IMR-90 (cell line): Measurements from ENCODE around the gene KIF6. TPM values are rescaled to one million over a fixed set of nuclear protein-coding genes. Genes with fewer than 3 reads are reported as not detected.

Experiments used
- ATAC-seq: fragments of 200-7000 bp; cut with Tn5 transposase; 2 replicates; pipeline ENCODE4 v1.9.1; 2020; ENCODE audit warnings: low read depth, mild to moderate bottlenecking, moderate library complexity
- BruUV-seq: library from RNA; stranded (reverse); fragments of 400-500 nt; replicated peaks from 2 replicates; lab custom pipeline; 2021; lab: Mats Ljungman, UMichigan
- CTCF ChIA-PET: fragments of 300-600 bp; formaldehyde crosslinking; extraction: SDS; loops from one replicate; lab custom pipeline; 2021; ENCODE audit warnings: antibody characterized with exemption; lab: Yijun Ruan, JAX
- POLR2A ChIA-PET: fragments of 300-600 bp; sonication (Branson Sonifier 250); formaldehyde crosslinking; loops from one replicate; lab custom pipeline; 2022; ENCODE audit warnings: antibody characterized with exemption; ENCODE audit not compliant: unreplicated experiment; lab: Charles Lee
- DNase-seq: peaks from one replicate; pipeline ENCODE4 v3.0.0; 2013
- H2AFZ ChIP-seq: replicated peaks from 2 replicates; pipeline ENCODE3; 2013; ENCODE audit warnings: low read length, mild to moderate bottlenecking; ENCODE audit not compliant: poor library complexity
- H2AK5ac ChIP-seq: 2 replicates; pipeline ENCODE4 v1.6.1; 2013; ENCODE audit warnings: low read depth, low read length, inconsistent platforms
- H2AK9ac ChIP-seq: replicated peaks from 2 replicates; pipeline ENCODE3; 2013; ENCODE audit warnings: mild to moderate bottlenecking, low read depth, low read length, moderate library complexity; ENCODE audit not compliant: poor library complexity
- H2BK120ac ChIP-seq: 2 replicates; pipeline ENCODE4 v1.6.1; 2013; ENCODE audit warnings: low read depth, low read length, inconsistent platforms
- H2BK15ac ChIP-seq: 3 replicates; pipeline ENCODE4 v1.6.1; 2013; ENCODE audit warnings: low read depth, low read length, inconsistent platforms
- H2BK20ac ChIP-seq: 2 replicates; pipeline ENCODE4 v1.6.1; 2013; ENCODE audit warnings: low read depth, mild to moderate bottlenecking, inconsistent platforms, low read length, moderate library complexity
- H2BK5ac ChIP-seq: 2 replicates; pipeline ENCODE4 v1.6.1; 2013; ENCODE audit warnings: mild to moderate bottlenecking, low read depth, low read length, inconsistent platforms; ENCODE audit not compliant: poor library complexity, severe bottlenecking
- H3K14ac ChIP-seq: replicated peaks from 2 replicates; pipeline ENCODE4 v1.6.1; 2013; ENCODE audit warnings: low read depth, low read length, inconsistent platforms
- H3K18ac ChIP-seq: 2 replicates; pipeline ENCODE4 v1.6.1; 2013; ENCODE audit warnings: low read depth, low read length, control low read depth
- H3K23ac ChIP-seq: 2 replicates; pipeline ENCODE4 v1.6.1; 2013; ENCODE audit warnings: low read depth, low read length, inconsistent platforms
- H3K27ac ChIP-seq: 2 replicates; pipeline ENCODE4 v1.5.1; 2013; ENCODE audit warnings: mild to moderate bottlenecking, control low read depth, low read length; ENCODE audit not compliant: insufficient read depth
- H3K27me3 ChIP-seq: 2 replicates; pipeline ENCODE4 v1.6.1; 2013; ENCODE audit warnings: low read length; ENCODE audit not compliant: control insufficient read depth, insufficient read depth
- H3K36me3 ChIP-seq: 2 replicates; pipeline ENCODE4 v1.6.1; 2013; ENCODE audit warnings: low read length, mixed read lengths; ENCODE audit not compliant: control insufficient read depth, insufficient read depth
- H3K4ac ChIP-seq: 2 replicates; pipeline ENCODE4 v1.6.1; 2013; ENCODE audit warnings: low read depth, low read length, inconsistent platforms
- H3K4me1 ChIP-seq: 2 replicates; pipeline ENCODE4 v1.6.1; 2013; ENCODE audit warnings: low read length, mixed read lengths; ENCODE audit not compliant: control insufficient read depth, insufficient read depth
- H3K4me2 ChIP-seq: 2 replicates; pipeline ENCODE4 v1.6.1; 2013; ENCODE audit warnings: low read depth, mild to moderate bottlenecking, control low read depth, low read length, moderate library complexity
- H3K4me3 ChIP-seq: 2 replicates; pipeline ENCODE4 v1.5.1; 2013; ENCODE audit warnings: low read depth, mild to moderate bottlenecking, control low read depth, low read length, moderate library complexity; ENCODE audit not compliant: insufficient read depth
- H3K56ac ChIP-seq: 2 replicates; pipeline ENCODE4 v1.6.1; 2013; ENCODE audit warnings: low read length, inconsistent platforms; ENCODE audit not compliant: insufficient read depth; ENCODE audit errors: extremely low read depth
- H3K79me1 ChIP-seq, 2 experiments: 2 replicates each; pipeline ENCODE4 v1.6.1; 2013; ENCODE audit warnings: low read length in 2 of 2, inconsistent platforms in 1 of 2, low read depth in 1 of 2
- H3K9ac ChIP-seq: 2 replicates; pipeline ENCODE4 v1.6.1; 2013; ENCODE audit warnings: low read depth, low read length, control low read depth
- H3K9me1 ChIP-seq: 2 replicates; pipeline ENCODE4 v1.6.1; 2013; ENCODE audit warnings: low read length, inconsistent platforms; ENCODE audit not compliant: insufficient read depth
- H3K9me3 ChIP-seq: 2 replicates; pipeline ENCODE4 v1.6.1; 2013; ENCODE audit warnings: low read length; ENCODE audit not compliant: control insufficient read depth, insufficient read depth
- H4K20me1 ChIP-seq: 2 replicates; pipeline ENCODE4 v1.6.1; 2013; ENCODE audit warnings: low read length, inconsistent platforms; ENCODE audit not compliant: insufficient read depth
- H4K5ac ChIP-seq: 2 replicates; pipeline ENCODE4 v1.6.1; 2013; ENCODE audit warnings: mild to moderate bottlenecking, low read depth, low read length, control low read depth
- H4K8ac ChIP-seq, 2 experiments: 2 replicates each; pipeline ENCODE4 v1.6.1; 2013; ENCODE audit warnings: low read depth in 2 of 2, low read length in 2 of 2, control low read depth in 1 of 2, inconsistent platforms in 1 of 2
- H4K91ac ChIP-seq: 2 replicates; pipeline ENCODE4 v1.6.1; 2013; ENCODE audit warnings: low read depth, low read length, inconsistent platforms; ENCODE audit not compliant: insufficient read depth
- ELK1 ChIP-seq: fragments of 150-350 bp; IDR thresholded peaks from 2 replicates; pipeline ENCODE4 v1.6.1; 2016; ENCODE audit warnings: low read depth, mild to moderate bottlenecking, low read length, moderate library complexity, borderline replicate concordance
- SMC3 ChIP-seq: fragments of 150-350 bp; IDR thresholded peaks from 2 replicates; pipeline ENCODE4 v1.6.1; 2016; ENCODE audit warnings: low read depth, mild to moderate bottlenecking, antibody characterized with exemption, low read length, moderate library complexity
- WGBS, 2 experiments: methylation state at CpG; one replicate each; pipeline versions ENCODE4 v1.1.5 to v1.1.7; 2013; ENCODE audit warnings: missing lambda C conversion rate in 2 of 2; ENCODE audit not compliant: insufficient read length in 1 of 2; ENCODE audit errors: extremely low coverage in 2 of 2; 5-methylcytosine and 5-hydroxymethylcytosine counted together
- dilution Hi-C: fragments of 300-500 bp; cut with HindIII; formaldehyde crosslinking; loops from one replicate; pipeline ENCODE4 v1.14.3; 2018; ENCODE audit warnings: low sequenced_read_pairs; ENCODE audit not compliant: unreplicated experiment
- in situ Hi-C: fragments of 300-500 bp; cut with MboI; formaldehyde crosslinking; loops from 3 replicates; pipeline ENCODE4 v1.14.3; 2019; ENCODE audit warnings: low sequenced_read_pairs, inconsistent platforms, mixed read lengths
- intact Hi-C: fragments of 100-400 bp; cut with micrococcal nuclease; formaldehyde crosslinking; loops from 2 replicates; pipeline ENCODE4 v1.10.0; 2022
- polyA plus RNA-seq, 3 experiments: library from polyadenylated mRNA; depleted of rRNA; stranded (reverse); fragments of >200 nt; gene quantifications; 2 replicates each; pipeline ENCODE4 v1.2.3, GENCODE V29; 2012; ENCODE audit warnings: low replicate concordance in 1 of 3
- total RNA-seq: library from RNA; depleted of rRNA; stranded (reverse); fragments of >200 nt; gene quantifications from 2 replicates; pipeline ENCODE4 v1.2.3, GENCODE V29; 2012

Gene KIF6
- total and polyA plus RNA-seq, 2 of the 4 experiments (the other 2 are of a cell fraction) = under 0.01 to 0.10 TPM

- dilution Hi-C loops = no loop called here
Measured at GRCh38 chr6:39770446-39770845, 45.2 kb upstream of the KIF6 start.

More at GRCh38 chr6:39770446-39770845, 45.2 kb upstream of the KIF6 start:
- H4K8ac ChIP-seq = no peak overlapping the region
- no peak overlapping the region for H2AK5ac ChIP-seq
- no peak overlapping the region for H2BK15ac ChIP-seq
- in situ Hi-C loops = no loop called here
- ATAC-seq = no peak
- H3K4me3 ChIP-seq = no peak overlapping the region
- no peaks in the 10 kb centered on the region for H4K20me1 ChIP-seq
- no peak overlapping the region for H3K14ac ChIP-seq
- intact Hi-C loops = no loop called here
- H3K36me3 ChIP-seq = no peaks in the 10 kb centered on the region
- no peak overlapping the region for H2BK20ac ChIP-seq
- H2AFZ ChIP-seq = no peak overlapping the region
- H3K18ac ChIP-seq = no peak overlapping the region
- H2BK5ac ChIP-seq = no peak overlapping the region
- H4K91ac ChIP-seq = no peak overlapping the region
- BruUV-seq = no TSS peak
- POLR2A ChIA-PET = no interaction called here
- H2AK9ac ChIP-seq = no peak overlapping the region
- no peaks in the 10 kb centered on the region for H3K9me1 ChIP-seq
- CTCF ChIA-PET = no interaction called here
- no peaks in the 10 kb centered on the region for H3K79me1 ChIP-seq
- DNase-seq = no peak
- no peak overlapping the region for H3K27ac ChIP-seq
- no peak overlapping the region for H2BK120ac ChIP-seq
- no peak overlapping the region for H3K23ac ChIP-seq
- 87% methylated on average over 3 of the region's 4 CpGs; no CpG with 5 or more reads in 1 of the 2 experiments for WGBS, 2 experiments
- TF ChIP-seq ELK1 (no peak), SMC3 (no peak)
- H3K4me2 ChIP-seq = no peak overlapping the region
- H3K27me3 ChIP-seq = peaks cover 15% of the 10 kb centered on the region
- peaks cover 4% of the 10 kb centered on the region for H3K4me1 ChIP-seq
- no peaks in the 10 kb centered on the region; the same call in 1 of the 2 replicates for H3K9me3 ChIP-seq
- no peak overlapping the region for H3K56ac ChIP-seq
- no peak overlapping the region for H3K4ac ChIP-seq
- no peak overlapping the region for H3K9ac ChIP-seq
- H4K5ac ChIP-seq = no peak overlapping the region
